ENCODE results near the gene CABP5.

GRCh38 chr19:48023518-48023917 is 20.4 kb downstream of the CABP5 start:
- TF ChIP-seq, protein P1, sequence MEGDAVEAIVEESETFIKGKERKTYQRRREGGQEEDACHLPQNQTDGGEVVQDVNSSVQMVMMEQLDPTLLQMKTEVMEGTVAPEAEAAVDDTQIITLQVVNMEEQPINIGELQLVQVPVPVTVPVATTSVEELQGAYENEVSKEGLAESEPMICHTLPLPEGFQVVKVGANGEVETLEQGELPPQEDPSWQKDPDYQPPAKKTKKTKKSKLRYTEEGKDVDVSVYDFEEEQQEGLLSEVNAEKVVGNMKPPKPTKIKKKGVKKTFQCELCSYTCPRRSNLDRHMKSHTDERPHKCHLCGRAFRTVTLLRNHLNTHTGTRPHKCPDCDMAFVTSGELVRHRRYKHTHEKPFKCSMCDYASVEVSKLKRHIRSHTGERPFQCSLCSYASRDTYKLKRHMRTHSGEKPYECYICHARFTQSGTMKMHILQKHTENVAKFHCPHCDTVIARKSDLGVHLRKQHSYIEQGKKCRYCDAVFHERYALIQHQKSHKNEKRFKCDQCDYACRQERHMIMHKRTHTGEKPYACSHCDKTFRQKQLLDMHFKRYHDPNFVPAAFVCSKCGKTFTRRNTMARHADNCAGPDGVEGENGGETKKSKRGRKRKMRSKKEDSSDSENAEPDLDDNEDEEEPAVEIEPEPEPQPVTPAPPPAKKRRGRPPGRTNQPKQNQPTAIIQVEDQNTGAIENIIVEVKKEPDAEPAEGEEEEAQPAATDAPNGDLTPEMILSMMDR (IDR thresholded peaks at IDR 0.05): no peak
- TF ChIP-seq POLR2A (IDR thresholded peaks at IDR 0.05; ENCODE audit: low read depth): no peak

Data from esophagus muscularis mucosa (tissue), 3 donors.